GM21447 (cell line): ENCODE data around the gene ZNF554.
"Not testable (repeated sequence)": the region's sequence is repeated elsewhere in the genome, so short reads cannot be mapped to it uniquely, and the experiment has no call there.

Experiments
- ATAC-seq: cut with Tn5 transposase; IDR thresholded peaks from one replicate; pipeline ENCODE4 v1.9.1; 2021; ENCODE audit not compliant: unreplicated experiment

The ZNF554 gene

GRCh38 chr19:2865334-2866100, 45.8 kb downstream of the ZNF554 start:
- ATAC-seq: no peak

GRCh38 chr19:2866495-2867024, 46.9 kb downstream of the ZNF554 start:
- ATAC-seq: no peak

- no peak for ATAC-seq
These were observed 47.6 kb downstream of the ZNF554 start, which contains the start of gene ZNF556 for GRCh38 chr19:2867025-2867991. TSS of gene ZNF556 (plus strand) at chr19:2867335. CDS start at chr19:2867422, 87 bp downstream.

- no peak for ATAC-seq
These were observed 50.0 kb downstream of the ZNF554 start for GRCh38 chr19:2869618-2870017.

GRCh38 chr19:2872175-2872574, 52.5 kb downstream of the ZNF554 start:
- not testable (repeated sequence) for ATAC-seq

GRCh38 chr19:2877398-2878331, 58.0 kb downstream of the ZNF554 start:
- ATAC-seq: no peak

GRCh38 chr19:2883686-2884439, 64.2 kb downstream of the ZNF554 start:
- ATAC-seq: no peak

GRCh38 chr19:2885736-2886135, 66.1 kb downstream of the ZNF554 start:
- no peak for ATAC-seq
